CD4-positive, alpha-beta T cell treated with Interleukin-17A for 4 hours (primary cell): ENCODE measurements around the gene GNG13.
A peak's percentile ranks its signal among the peaks of the same experiment; 100 is the strongest.
"Not testable (repeated sequence)": the region's sequence is repeated elsewhere in the genome, so short reads cannot be mapped to it uniquely, and the experiment has no call there.

Source experiments
- DNase-seq: peaks from one replicate; pipeline ENCODE4 v3.0.0-alpha.2; 2020; ENCODE audit warnings: mixed read lengths

Gene GNG13

GRCh38 chr16:831571-832413 is 31.3 kb upstream of the GNG13 start:
- no peak for DNase-seq

GRCh38 chr16:830871-831570 is 30.5 kb upstream of the GNG13 start:
- DNase-seq, result no peak

- no peak for DNase-seq
Measured at GRCh38 chr16:830107-830870, 29.8 kb upstream of the GNG13 start.

GRCh38 chr16:828891-829290 is 28.4 kb upstream of the GNG13 start:
- no peak for DNase-seq

DNA sequence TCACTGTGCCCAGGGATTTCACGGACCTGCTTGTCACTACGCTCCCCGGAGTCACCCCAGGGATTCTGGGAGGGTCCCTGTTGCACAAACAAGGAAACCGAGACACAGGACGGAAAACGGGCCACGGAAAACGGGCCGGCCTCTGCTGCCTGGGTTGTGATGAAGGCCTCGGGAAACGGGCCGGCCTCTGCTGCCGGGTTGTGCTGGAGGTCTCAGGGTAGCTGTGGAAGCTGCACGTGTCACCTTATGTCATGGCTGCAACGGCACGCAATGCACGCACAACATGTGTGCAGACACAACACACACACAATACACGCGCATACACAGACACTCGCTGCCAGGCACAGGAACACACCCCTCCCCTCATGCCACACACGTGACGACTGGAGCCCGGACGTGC is 27.0 kb upstream of the GNG13 start:
- DNase-seq, result no peak

- DNase-seq, result no peak
Measured at GRCh38 chr16:825341-826061, 25.0 kb upstream of the GNG13 start.

GRCh38 chr16:824601-825000 is 24.1 kb upstream of the GNG13 start:
- DNase-seq, result no peak

DNA sequence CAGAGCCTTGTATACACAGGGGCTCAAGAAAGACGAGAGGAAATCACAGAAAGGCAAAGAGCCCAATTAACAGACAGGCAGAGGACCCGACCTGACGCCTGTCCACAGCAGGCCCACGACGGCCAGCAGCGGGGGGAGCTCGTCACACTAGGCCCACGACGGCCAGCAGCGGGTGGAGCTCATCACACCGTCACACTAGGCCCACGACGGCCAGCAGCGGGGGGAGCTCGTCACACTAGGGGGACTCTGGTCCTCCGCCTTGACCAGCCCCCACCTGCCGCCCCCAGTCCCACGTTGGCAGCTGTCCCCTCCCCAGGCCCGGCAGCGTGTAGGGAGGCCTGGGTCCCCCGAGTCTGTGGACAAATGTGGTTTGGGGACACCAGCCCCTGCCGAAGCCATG is 23.7 kb upstream of the GNG13 start:
- no peak for DNase-seq

DNA sequence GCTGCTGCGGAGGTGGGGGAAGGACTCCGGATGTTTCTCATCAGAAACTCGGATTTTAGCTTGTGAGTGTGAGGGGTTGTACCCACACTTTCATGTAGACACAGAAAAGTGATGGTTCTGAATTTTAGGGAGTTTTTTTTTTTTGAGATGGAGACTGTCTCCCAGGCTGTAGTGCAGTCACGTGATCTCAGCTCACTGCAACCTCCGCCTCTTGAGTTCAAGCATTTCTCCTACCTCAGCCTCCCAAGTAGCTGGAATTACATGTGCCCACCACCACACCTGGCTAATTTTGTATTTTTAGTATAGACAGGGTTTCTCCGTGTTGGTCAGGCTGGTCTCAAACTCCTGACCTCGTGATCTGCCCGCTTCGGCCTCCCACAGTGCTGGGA is 22.4 kb upstream of the GNG13 start:
- no peak for DNase-seq

- no peak for DNase-seq
Measured at GRCh38 chr16:822174-822908, 21.8 kb upstream of the GNG13 start.

DNA sequence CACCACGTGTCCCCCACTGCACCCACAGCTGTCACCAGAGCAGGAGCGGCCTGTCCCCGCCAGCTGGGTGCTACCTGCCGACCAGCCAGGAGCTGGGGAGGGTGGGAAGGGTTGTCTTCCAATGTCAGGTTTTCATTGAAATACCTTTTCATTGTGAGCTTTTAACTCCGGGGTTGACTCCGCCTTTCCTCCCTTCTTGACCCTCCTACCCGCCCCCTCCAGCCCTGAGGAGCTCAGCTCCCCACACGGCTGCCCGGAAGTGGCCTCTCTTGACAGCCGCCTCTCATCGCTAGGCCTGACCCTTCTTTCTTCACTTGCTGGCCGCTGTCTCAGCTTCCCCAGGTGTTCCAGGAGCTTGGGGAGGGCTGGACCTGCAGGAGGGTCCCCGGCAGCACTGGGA is 21.2 kb upstream of the GNG13 start:
- DNase-seq, result no peak

GRCh38 chr16:820748-821147 is 20.2 kb upstream of the GNG13 start:
- no peak for DNase-seq

DNA sequence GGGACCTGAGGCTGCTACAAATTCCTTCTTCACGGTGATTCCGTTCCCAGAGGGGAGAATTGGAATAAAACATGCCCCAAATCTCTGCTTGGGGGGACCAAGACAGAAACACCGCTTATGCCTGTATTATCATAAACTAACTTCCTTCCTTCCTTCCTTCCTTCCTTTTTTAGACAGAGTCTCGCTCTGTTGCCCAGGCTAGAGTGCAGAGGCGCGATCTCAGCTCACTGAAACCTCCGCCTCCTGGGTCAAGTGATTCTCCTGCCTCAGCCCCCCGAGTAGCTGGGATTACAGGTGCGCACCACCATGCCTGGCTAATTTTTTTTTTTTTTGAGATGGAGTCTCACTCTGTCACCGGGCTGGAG is 19.5 kb upstream of the GNG13 start:
- not testable (repeated sequence) for DNase-seq

GRCh38 chr16:819336-820043 is 19.0 kb upstream of the GNG13 start:
- peak; percentile 38 for DNase-seq

- no peak for DNase-seq
Measured at GRCh38 chr16:818592-818991, 18.1 kb upstream of the GNG13 start.

DNA sequence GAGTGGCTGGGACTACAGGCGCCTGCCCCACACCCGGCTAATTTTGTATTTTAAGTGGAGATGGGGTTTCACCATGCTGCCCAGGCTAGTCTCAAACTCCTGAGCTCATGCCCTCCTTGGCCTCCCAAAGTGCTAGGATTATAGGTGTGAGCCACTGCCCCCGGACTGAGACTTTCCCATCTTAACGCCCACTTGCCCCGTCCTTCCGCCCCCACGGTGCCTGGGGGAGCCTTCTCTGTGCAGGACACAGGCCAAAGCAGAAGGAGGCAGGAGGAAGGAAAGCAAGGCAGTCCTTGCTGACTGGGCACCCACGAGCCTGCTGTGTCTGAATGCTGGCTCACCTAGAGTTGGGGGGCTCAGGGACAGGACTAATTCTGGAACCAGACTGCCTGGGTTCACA is 17.6 kb upstream of the GNG13 start:
- no peak for DNase-seq

GRCh38 chr16:817001-817906 is 16.7 kb upstream of the GNG13 start:
- DNase-seq, result no peak

DNA sequence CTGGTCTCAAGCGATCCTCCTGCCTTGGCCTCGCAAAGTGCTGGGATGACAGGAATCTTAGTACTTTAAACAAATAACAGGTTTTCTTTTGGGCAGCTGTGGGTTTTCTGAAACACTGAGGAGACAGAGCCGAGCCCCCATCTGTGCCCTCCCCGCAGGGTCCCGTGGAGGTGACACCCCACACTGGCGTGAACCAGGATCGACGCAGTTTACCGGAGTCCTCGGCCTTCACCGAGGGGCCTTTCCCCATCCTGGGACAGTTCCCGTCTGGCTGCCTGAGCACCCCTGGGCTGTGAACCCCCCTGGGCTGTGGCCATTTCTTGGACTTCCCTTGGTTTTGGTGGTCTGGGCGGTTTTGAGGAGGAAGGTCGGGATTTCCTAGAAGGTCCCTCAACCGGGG is 15.3 kb upstream of the GNG13 start:
- DNase-seq, result no peak

- no peak for DNase-seq
Measured at GRCh38 chr16:814974-815373, 14.4 kb upstream of the GNG13 start.

DNA sequence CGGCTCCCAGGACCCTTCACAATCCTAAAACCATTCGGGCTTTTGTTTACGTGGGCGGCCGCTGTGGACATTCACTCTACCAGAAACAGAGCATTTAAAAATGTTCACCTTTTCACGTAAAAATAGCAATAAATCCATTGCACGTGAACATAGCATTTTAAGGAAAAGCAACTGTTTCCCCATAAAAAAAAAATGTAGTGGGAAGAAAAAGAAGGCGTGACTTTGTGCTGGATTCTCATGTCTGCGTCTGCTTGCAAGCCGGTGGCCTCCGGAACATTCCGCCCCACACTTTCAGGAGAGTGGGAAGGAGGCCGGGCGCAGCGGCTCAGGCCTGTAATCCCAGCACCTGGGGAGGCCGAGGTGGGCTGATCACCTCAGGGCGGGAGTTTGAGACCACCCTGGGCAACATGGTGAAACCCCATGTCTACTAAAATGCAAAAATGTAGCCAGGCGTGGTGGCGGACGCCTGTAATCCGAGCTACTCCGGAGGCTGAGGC is 13.4 kb upstream of the GNG13 start:
- DNase-seq, result no peak
